ENCODE data around the gene GPS1. TPM values are rescaled to one million over a fixed set of nuclear protein-coding genes. Genes with fewer than 3 reads are reported as not detected.

The GPS1 gene
- total RNA-seq, 1 donor from 2014 or later, result 156 TPM

GRCh38 chr17:82047379-82047778, 4.3 kb upstream of the GPS1 start:
- H3K4me1 Mint-ChIP-seq, result no peaks in the 10 kb centered on the region
- no peak for DNase-seq (ENCODE audit: low read depth, low spot score)
- peak overlapping the region; percentile 12 for H3K27ac Mint-ChIP-seq (ENCODE audit: unreplicated experiment)
- no peaks in the 10 kb centered on the region for H3K27me3 Mint-ChIP-seq (ENCODE audit: low read depth)
- TF ChIP-seq CTCF (conservative IDR thresholded peaks at IDR 0.05), result no peak
- H3K4me3 Mint-ChIP-seq, result peak overlapping the region; percentile 75
- peaks cover 5% of the 10 kb centered on the region for H3K36me3 Mint-ChIP-seq (ENCODE audit: low read depth)
- no peaks in the 10 kb centered on the region for H3K9me3 Mint-ChIP-seq

GRCh38 chr17:82047914-82048570, 3.7 kb upstream of the GPS1 start:
- Mint-ChIP-seq H3K27ac (ENCODE audit: unreplicated experiment) (no peak overlapping the region), H3K9me3 (no peaks in the 10 kb centered on the region), H3K36me3 (ENCODE audit: low read depth) (peaks cover 5% of the 10 kb centered on the region), H3K4me1 (no peaks in the 10 kb centered on the region), H3K27me3 (ENCODE audit: low read depth) (no peaks in the 10 kb centered on the region), H3K4me3 (peak overlapping the region; percentile 75)
- DNase-seq (ENCODE audit: low read depth, low spot score), result no peak
- TF ChIP-seq CTCF (conservative IDR thresholded peaks at IDR 0.05), result no peak

- Mint-ChIP-seq H3K36me3 (ENCODE audit: low read depth) (peaks cover 5% of the 10 kb centered on the region), H3K27ac (ENCODE audit: unreplicated experiment) (no peak overlapping the region), H3K27me3 (ENCODE audit: low read depth) (no peaks in the 10 kb centered on the region), H3K4me1 (no peaks in the 10 kb centered on the region), H3K4me3 (no peak overlapping the region), H3K9me3 (no peaks in the 10 kb centered on the region)
- no peak for DNase-seq (ENCODE audit: low read depth, low spot score)
- no peak for TF ChIP-seq CTCF (conservative IDR thresholded peaks at IDR 0.05)
Observed at GRCh38 chr17:82048571-82048971, 3.1 kb upstream of the GPS1 start.

- DNase-seq (ENCODE audit: low read depth, low spot score), result no peak
- H3K9me3 Mint-ChIP-seq, result no peaks in the 10 kb centered on the region
- H3K4me1 Mint-ChIP-seq, result no peaks in the 10 kb centered on the region
- H3K36me3 Mint-ChIP-seq (ENCODE audit: low read depth), result peaks cover 5% of the 10 kb centered on the region
- H3K27ac Mint-ChIP-seq (ENCODE audit: unreplicated experiment), result no peak overlapping the region
- no peak for TF ChIP-seq CTCF (conservative IDR thresholded peaks at IDR 0.05)
- no peaks in the 10 kb centered on the region for H3K27me3 Mint-ChIP-seq (ENCODE audit: low read depth)
- peak overlapping the region; percentile 72 for H3K4me3 Mint-ChIP-seq
Observed at GRCh38 chr17:82049106-82049505, 2.6 kb upstream of the GPS1 start.

GRCh38 chr17:82049521-82049971, 2.2 kb upstream of the GPS1 start:
- DNase-seq (ENCODE audit: low read depth, low spot score), result no peak
- Mint-ChIP-seq H3K27me3 (ENCODE audit: low read depth) (no peaks in the 10 kb centered on the region), H3K4me1 (no peaks in the 10 kb centered on the region), H3K36me3 (ENCODE audit: low read depth) (peaks cover 5% of the 10 kb centered on the region), H3K9me3 (no peaks in the 10 kb centered on the region), H3K27ac (ENCODE audit: unreplicated experiment) (no peak overlapping the region), H3K4me3 (no peak overlapping the region)
- no peak for TF ChIP-seq CTCF (conservative IDR thresholded peaks at IDR 0.05)
